OCI-LY3 (cell line): ENCODE results near the gene MAP2.
A peak's percentile ranks its signal among the peaks of the same experiment; 100 is the strongest.

Experiments used
- H2AFZ ChIP-seq: fragments of 200-600, 300-600 bp; shearing (Covaris generic); 2 replicates; pipeline ENCODE4 v1.6.0; 2014; ENCODE audit warnings: antibody characterized with exemption, low read depth, low read length
- H3K27ac ChIP-seq: fragments of 200-600, 300-600 bp; sonication (generic); 2 replicates; pipeline ENCODE4 v1.5.1; 2014; ENCODE audit warnings: mild to moderate bottlenecking, low read length, moderate library complexity, mixed read lengths
- H3K27me3 ChIP-seq: fragments of 200-600, 300-600 bp; sonication (generic); 2 replicates; pipeline ENCODE4 v1.6.1; 2014; ENCODE audit warnings: low read depth, low read length, mixed read lengths
- H3K36me3 ChIP-seq: fragments of 200-600, 300-600 bp; sonication (generic); replicated peaks from 2 replicates; pipeline ENCODE3; 2014; ENCODE audit warnings: low read depth, low read length, mixed read lengths
- H3K4me1 ChIP-seq: fragments of 300-600, 200-600 bp; sonication (generic); 2 replicates; pipeline ENCODE4 v1.6.1; 2014; ENCODE audit warnings: low read length, mixed read lengths
- H3K4me2 ChIP-seq: fragments of 200-600, 300-600 bp; sonication (generic); 2 replicates; pipeline ENCODE4 v1.6.1; 2014; ENCODE audit warnings: low read length, mixed read lengths
- H3K4me3 ChIP-seq: fragments of 300-600, 200-600 bp; sonication (generic); 2 replicates; pipeline ENCODE4 v1.5.1; 2014; ENCODE audit warnings: antibody characterized with exemption, mild to moderate bottlenecking, low read length, moderate library complexity
- H3K79me2 ChIP-seq: fragments of 300-600, 200-600 bp; shearing (Covaris generic); 2 replicates; pipeline ENCODE4 v1.6.1; 2014; ENCODE audit warnings: mild to moderate bottlenecking, low read length, mixed read lengths
- H3K9ac ChIP-seq: fragments of 300-600, 200-600 bp; shearing (Covaris generic); 2 replicates; pipeline ENCODE4 v1.6.0; 2014; ENCODE audit warnings: mild to moderate bottlenecking, low read length, moderate library complexity
- H3K9me3 ChIP-seq: fragments of 200-600, 300-600 bp; shearing (Covaris generic); 2 replicates; pipeline ENCODE4 v1.6.1; 2014; ENCODE audit warnings: low read length, mixed read lengths; ENCODE audit not compliant: insufficient read depth
- H4K20me1 ChIP-seq: fragments of 200-600, 300-600 bp; sonication (generic); 2 replicates; pipeline ENCODE4 v1.6.1; 2016; ENCODE audit warnings: low read length, mixed read lengths; ENCODE audit not compliant: insufficient read depth
- CTCF ChIP-seq: fragments of 200-600, 300-600 bp; sonication (generic); IDR thresholded peaks from 2 replicates; pipeline ENCODE4 v1.5.1; 2014; ENCODE audit warnings: antibody characterized with exemption, low read length, low read depth
- EZH2phosphoT487 ChIP-seq: fragments of 200-600 bp; shearing (Covaris generic); IDR thresholded peaks from 2 replicates; pipeline ENCODE4 v1.6.1; 2018; ENCODE audit warnings: antibody characterized with exemption, mixed run types, low read depth

MAP2 gene

DNA sequence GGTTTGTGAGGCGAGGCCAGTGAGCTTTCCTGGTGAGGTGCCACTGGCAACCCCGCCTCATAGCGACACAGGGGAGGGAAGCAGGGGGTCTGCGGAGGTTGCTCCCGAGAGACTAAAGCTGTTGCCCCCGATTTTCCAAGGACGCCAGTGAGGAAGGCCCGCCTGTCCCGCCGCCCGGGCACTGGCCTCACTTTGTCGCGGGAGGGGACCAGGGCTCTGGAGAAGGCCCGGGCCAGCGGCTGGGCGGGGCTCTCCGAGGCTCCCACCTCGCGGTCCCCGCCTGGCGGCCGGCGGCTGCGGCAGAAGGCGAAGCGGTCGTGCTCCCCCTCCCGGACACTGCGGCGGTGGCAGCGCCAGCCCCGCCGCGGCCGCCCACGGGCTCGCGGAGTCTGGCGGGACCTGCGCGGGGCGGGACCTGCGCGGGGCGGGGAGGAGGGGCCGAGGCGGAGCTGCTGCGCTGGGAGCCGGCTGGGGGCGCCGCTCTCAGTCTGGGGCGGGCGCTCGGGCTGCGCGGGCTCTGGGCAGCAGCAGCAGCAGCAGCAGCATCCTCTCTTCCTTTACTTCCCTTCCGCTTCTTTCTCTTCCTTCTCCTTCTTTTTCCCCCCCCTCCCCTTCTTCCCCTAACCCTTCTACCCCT is at the start of gene MAP2:
MAP2 (plus strand) TSS at position 486 of the 637 bp plus-strand sequence. CDS start 229,124 bp downstream, outside the sequence.
- Histone ChIP-seq H3K79me2 (no peaks in the 10 kb centered on the region), H3K4me1 (no peaks in the 10 kb centered on the region), H4K20me1 (no peaks in the 10 kb centered on the region), H3K27ac (no peak within 1 kb of the TSS), H2AFZ (no peak within 1 kb of the TSS), H3K9me3 (no peaks in the 10 kb centered on the region), H3K9ac (no peak within 1 kb of the TSS), H3K27me3 (peaks cover 5% of the 10 kb centered on the region; the same call in 1 of the 2 replicates), H3K36me3 (no peaks in the 10 kb centered on the region), H3K4me2 (no peak within 1 kb of the TSS), H3K4me3 (no peak within 1 kb of the TSS)
- TF ChIP-seq EZH2phosphoT487: no peak
- TF ChIP-seq CTCF: no peak

GRCh38 chr2:209376686-209377085 is 47.2 kb upstream of the MAP2 start:
- H3K27ac ChIP-seq: no peak overlapping the region
- no peak overlapping the region for H2AFZ ChIP-seq
- H3K36me3 ChIP-seq: peaks cover 15% of the 10 kb centered on the region
- H3K9ac ChIP-seq: no peak overlapping the region
- no peaks in the 10 kb centered on the region for H3K79me2 ChIP-seq
- peaks cover 15% of the 10 kb centered on the region for H3K4me1 ChIP-seq
- no peak overlapping the region for H3K4me3 ChIP-seq
- no peak overlapping the region for H3K4me2 ChIP-seq
- TF ChIP-seq CTCF: no peak
- no peak for TF ChIP-seq EZH2phosphoT487
- peaks cover 51% of the 10 kb centered on the region for H3K27me3 ChIP-seq
- peaks cover 41% of the 10 kb centered on the region for H3K9me3 ChIP-seq
- peaks cover 12% of the 10 kb centered on the region for H4K20me1 ChIP-seq

GRCh38 chr2:209380293-209380692 is 43.6 kb upstream of the MAP2 start:
- no peak overlapping the region for H2AFZ ChIP-seq
- no peaks in the 10 kb centered on the region for H3K79me2 ChIP-seq
- H3K4me2 ChIP-seq: peak overlapping the region; percentile 61
- H3K9ac ChIP-seq: no peak overlapping the region
- H3K4me3 ChIP-seq: no peak overlapping the region
- peaks cover 80% of the 10 kb centered on the region for H3K27me3 ChIP-seq
- H3K4me1 ChIP-seq: peaks cover 20% of the 10 kb centered on the region
- TF ChIP-seq CTCF: no peak
- peak; percentile 96 for TF ChIP-seq EZH2phosphoT487
- peaks cover 15% of the 10 kb centered on the region for H3K36me3 ChIP-seq
- H3K27ac ChIP-seq: no peak overlapping the region
- peaks cover 19% of the 10 kb centered on the region for H4K20me1 ChIP-seq
- H3K9me3 ChIP-seq: peaks cover 40% of the 10 kb centered on the region

- Histone ChIP-seq H3K27ac (no peak overlapping the region), H3K9ac (no peak overlapping the region), H3K4me2 (peak overlapping the region; percentile 61), H3K4me1 (peaks cover 20% of the 10 kb centered on the region), H4K20me1 (peaks cover 26% of the 10 kb centered on the region), H3K4me3 (peak overlapping the region; percentile 32; the same call in 1 of the 2 replicates), H3K36me3 (peaks cover 15% of the 10 kb centered on the region), H2AFZ (no peak overlapping the region), H3K79me2 (no peaks in the 10 kb centered on the region), H3K27me3 (peaks cover 80% of the 10 kb centered on the region), H3K9me3 (peaks cover 32% of the 10 kb centered on the region)
- TF ChIP-seq EZH2phosphoT487 (no peak), CTCF (no peak)
These were observed 42.8 kb upstream of the MAP2 start for GRCh38 chr2:209381091-209381490.
